PFSK-1 (cell line): ENCODE results near the gene LITAF.

Experiments
- FOXP2 ChIP-seq: optimal IDR thresholded peaks from 2 replicates; pipeline ENCODE3; 2011; ENCODE audit warnings: borderline replicate concordance, control low read depth, inconsistent platforms; ENCODE audit not compliant: insufficient read depth; ENCODE audit errors: extremely low read length, extremely low read depth
- POLR2AphosphoS5 ChIP-seq: IDR thresholded peaks from 2 replicates; pipeline ENCODE4 v1.6.1; 2012; ENCODE audit warnings: low read depth, mild to moderate bottlenecking, control low read depth, low read length, moderate library complexity
- REST ChIP-seq, 2 experiments: IDR thresholded peaks; 2 replicates each; pipeline versions ENCODE4 v1.6.1 to v1.8.0; 2011 to 2012; ENCODE audit warnings: low read depth in 2 of 2, low read length in 2 of 2, control low read depth in 1 of 2, inconsistent platforms in 1 of 2, mild to moderate bottlenecking in 1 of 2, moderate library complexity in 1 of 2; ENCODE audit not compliant: insufficient read depth in 1 of 2
- SIN3A ChIP-seq: IDR thresholded peaks from 2 replicates; pipeline ENCODE4 v1.6.1; 2012; ENCODE audit warnings: mild to moderate bottlenecking, low read length, moderate library complexity, borderline replicate concordance; ENCODE audit not compliant: insufficient read depth
- TAF1 ChIP-seq: IDR thresholded peaks from 2 replicates; pipeline ENCODE4 v1.6.1; 2012; ENCODE audit warnings: low read length, control low read depth, borderline replicate concordance; ENCODE audit not compliant: insufficient read depth

LITAF gene

GRCh38 chr16:11554053-11554452 is 32.7 kb downstream of the LITAF start:
- TF ChIP-seq POLR2AphosphoS5, result no peak
- TF ChIP-seq SIN3A, result no peak
- no peak for TF ChIP-seq TAF1
- TF ChIP-seq FOXP2, result no peak
- no peak for TF ChIP-seq REST (IDR thresholded peaks at IDR 0.05; ENCODE audit: insufficient read depth in 1 of 2, low read depth in 2 of 2, low read length in 2 of 2)

GRCh38 chr16:11553371-11553770 is 33.3 kb downstream of the LITAF start:
- TF ChIP-seq TAF1 (no peak), REST (IDR thresholded peaks at IDR 0.05; ENCODE audit: insufficient read depth in 1 of 2, low read depth in 2 of 2, low read length in 2 of 2) (no peak), SIN3A (no peak), POLR2AphosphoS5 (no peak), FOXP2 (no peak)

- TF ChIP-seq REST (IDR thresholded peaks at IDR 0.05; ENCODE audit: insufficient read depth in 1 of 2, low read depth in 2 of 2, low read length in 2 of 2) (no peak), FOXP2 (no peak), SIN3A (no peak), TAF1 (no peak), POLR2AphosphoS5 (no peak)
These were observed 34.3 kb downstream of the LITAF start for GRCh38 chr16:11552440-11552839.

GRCh38 chr16:11551842-11552241 is 34.9 kb downstream of the LITAF start:
- TF ChIP-seq FOXP2 (no peak), SIN3A (no peak), REST (IDR thresholded peaks at IDR 0.05; ENCODE audit: insufficient read depth in 1 of 2, low read depth in 2 of 2, low read length in 2 of 2) (no peak)

- TF ChIP-seq REST (IDR thresholded peaks at IDR 0.05; ENCODE audit: insufficient read depth in 1 of 2, low read depth in 2 of 2, low read length in 2 of 2) (no peak), FOXP2 (no peak), POLR2AphosphoS5 (no peak), SIN3A (no peak)
These were observed 35.8 kb downstream of the LITAF start for GRCh38 chr16:11550791-11551498.
